SJCRH30 (cell line): Measurements from ENCODE around the gene NANOS3. TPM values are rescaled to one million over a fixed set of nuclear protein-coding genes. Genes with fewer than 3 reads are reported as not detected.

ENCODE experiments used
- DNase-seq, 2 experiments: peaks; one replicate each; pipeline ENCODE4 v3.0.0-alpha.2; 2015 to 2020
- H3K27ac ChIP-seq: fragments of 250-450 bp; sonication (Bioruptor Pico); 2 replicates; pipeline ENCODE4 v1.5.1; 2020; ENCODE audit warnings: mild to moderate bottlenecking, moderate library complexity
- H3K27me3 ChIP-seq: fragments of 250-450 bp; sonication (Bioruptor Pico); 2 replicates; pipeline ENCODE4 v1.5.1; 2020; ENCODE audit warnings: mild to moderate bottlenecking, moderate library complexity
- H3K36me3 ChIP-seq: fragments of 250-450 bp; sonication (Bioruptor Pico); 2 replicates; pipeline ENCODE4 v1.5.1; 2020; ENCODE audit warnings: mild to moderate bottlenecking, moderate library complexity
- H3K4me1 ChIP-seq: fragments of 250-450 bp; sonication (Bioruptor Pico); 2 replicates; pipeline ENCODE4 v1.5.1; 2020; ENCODE audit warnings: mild to moderate bottlenecking, moderate library complexity
- H3K4me3 ChIP-seq: fragments of 250-450 bp; sonication (Bioruptor Pico); 2 replicates; pipeline ENCODE4 v1.5.1; 2020; ENCODE audit warnings: mild to moderate bottlenecking, moderate library complexity
- H3K9me3 ChIP-seq: fragments of 250-450 bp; sonication (Bioruptor Pico); replicated peaks from 2 replicates; pipeline ENCODE4 v1.5.1; 2020; ENCODE audit warnings: mild to moderate bottlenecking, moderate library complexity
- total RNA-seq: library from RNA; depleted of rRNA; stranded (reverse); fragments of >200 nt; shearing (Covaris generic); gene quantifications from 2 replicates; pipeline ENCODE4 v1.2.3, GENCODE V29; 2014; rRNA removed

The NANOS3 gene
- total RNA-seq, 1 experiment from 2014 or later: 2.3 TPM

- peaks cover 11% of the 10 kb centered on the region for H3K36me3 ChIP-seq
- no peaks in the 10 kb centered on the region for H3K27me3 ChIP-seq
- DNase-seq: no peak
- H3K9me3 ChIP-seq: peaks cover 5% of the 10 kb centered on the region; the same call in 1 of the 2 replicates
- H3K27ac ChIP-seq: no peak overlapping the region
- no peaks in the 10 kb centered on the region for H3K4me1 ChIP-seq
- H3K4me3 ChIP-seq: no peak overlapping the region
These were observed 46.5 kb downstream of the NANOS3 start for GRCh38 chr19:13923194-13923987.

DNA sequence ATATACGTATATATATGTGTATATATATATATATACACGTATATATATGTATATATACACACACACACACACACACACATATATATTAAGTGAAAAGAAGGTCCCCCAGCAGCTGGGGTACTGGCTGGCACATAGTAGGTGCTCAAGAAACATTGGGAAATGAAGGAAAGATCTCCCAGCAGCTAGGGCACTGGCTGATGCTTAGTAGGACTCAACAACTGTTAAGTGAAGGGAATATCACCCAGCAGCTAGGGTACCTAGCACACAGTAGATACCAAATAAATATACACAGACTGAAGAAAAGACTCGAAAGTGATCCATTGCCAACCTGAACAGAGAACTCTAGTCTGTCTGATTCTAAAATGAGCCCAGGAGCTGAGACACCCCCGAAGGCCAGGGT, 49.1 kb downstream of the NANOS3 start:
- DNase-seq: no peak
- Histone ChIP-seq H3K9me3 (peaks cover under 1% of the 10 kb centered on the region; the same call in 1 of the 2 replicates), H3K27me3 (no peaks in the 10 kb centered on the region), H3K36me3 (peaks cover 5% of the 10 kb centered on the region), H3K27ac (no peak overlapping the region), H3K4me3 (no peak overlapping the region), H3K4me1 (no peaks in the 10 kb centered on the region)

DNA sequence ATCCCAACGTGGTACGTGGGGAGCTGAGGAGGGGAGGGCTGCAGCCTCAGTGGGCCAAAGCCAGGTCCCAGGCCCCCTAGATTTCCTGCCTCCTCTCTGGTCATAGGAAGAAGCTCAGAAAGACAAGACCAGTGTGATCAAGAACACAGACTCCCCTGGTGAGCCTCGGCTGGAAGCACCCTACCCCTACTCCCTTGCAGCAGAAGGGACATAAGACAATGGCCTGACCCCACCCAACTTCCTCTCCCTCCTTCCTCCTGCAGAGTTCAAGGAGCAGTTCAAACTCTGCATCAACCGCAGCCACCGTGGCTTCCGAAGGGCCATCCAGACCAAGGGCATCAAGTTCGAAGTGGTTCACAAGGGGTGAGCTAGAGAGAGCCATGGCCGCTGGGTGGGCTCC, 49.8 kb downstream of the NANOS3 start:
- Histone ChIP-seq H3K27ac (no peak overlapping the region), H3K36me3 (peaks cover 5% of the 10 kb centered on the region)

GRCh38 chr19:13929340-13929739, 52.4 kb downstream of the NANOS3 start:
- Histone ChIP-seq H3K4me3 (no peak overlapping the region), H3K36me3 (peaks cover 5% of the 10 kb centered on the region; the same call in 1 of the 2 replicates), H3K4me1 (no peaks in the 10 kb centered on the region), H3K27ac (no peak overlapping the region), H3K9me3 (no peaks in the 10 kb centered on the region), H3K27me3 (no peaks in the 10 kb centered on the region)
- DNase-seq: no peak

More for the DNA sequence above, 49.8 kb downstream of the NANOS3 start:
- Histone ChIP-seq H3K27me3 (no peaks in the 10 kb centered on the region), H3K4me1 (no peaks in the 10 kb centered on the region), H3K4me3 (no peak overlapping the region), H3K9me3 (no peaks in the 10 kb centered on the region)
- DNase-seq: no peak

GRCh38 chr19:13929956-13930355, 53.0 kb downstream of the NANOS3 start:
- DNase-seq: no peak
- no peaks in the 10 kb centered on the region for H3K9me3 ChIP-seq
- H3K36me3 ChIP-seq: peaks cover 5% of the 10 kb centered on the region; the same call in 1 of the 2 replicates
- no peak overlapping the region for H3K27ac ChIP-seq
- no peak overlapping the region for H3K4me3 ChIP-seq
- H3K27me3 ChIP-seq: no peaks in the 10 kb centered on the region
- H3K4me1 ChIP-seq: no peaks in the 10 kb centered on the region

Other genes starting within 250 kb of the NANOS3 start
- gene MRI1, start 112.6 kb upstream of the NANOS3 start, total RNA-seq: 35.4 and 37.2 TPM in 2 replicates
- gene C19orf53, start 102.7 kb upstream of the NANOS3 start, total RNA-seq: 208 and 228 TPM in 2 replicates
- 16.8 and 18.3 TPM in 2 replicates for gene ZSWIM4, start 81.7 kb upstream of the NANOS3 start, total RNA-seq
- 10.0 and 11.7 TPM in 2 replicates for gene BRME1, start 29.0 kb downstream of the NANOS3 start, total RNA-seq
- 10.8 and 15.3 TPM in 2 replicates for gene CC2D1A, start 29.1 kb downstream of the NANOS3 start, total RNA-seq
- 0.08 TPM in 1 of 2 replicates, not detected in the other for gene PODNL1, start 61.3 kb downstream of the NANOS3 start, total RNA-seq
- gene DCAF15, start 75.4 kb downstream of the NANOS3 start, total RNA-seq: 37.4 and 39.1 TPM in 2 replicates
- 3.9 and 4.4 TPM in 2 replicates for gene RFX1, start 129.2 kb downstream of the NANOS3 start, total RNA-seq
- gene RLN3, start 151.0 kb downstream of the NANOS3 start, total RNA-seq: not detected in 2 replicates
- gene IL27RA, start 154.6 kb downstream of the NANOS3 start, total RNA-seq: 1.5 TPM in 2 replicates
- gene PALM3, start 184.9 kb downstream of the NANOS3 start, total RNA-seq: 0.99 and 1.4 TPM in 2 replicates
- 0.81 and 1.3 TPM in 2 replicates for gene MISP3, start 195.7 kb downstream of the NANOS3 start, total RNA-seq
- gene C19orf67, start 208.6 kb downstream of the NANOS3 start, total RNA-seq: not detected in 2 replicates
- 88.1 and 102 TPM in 2 replicates for gene SAMD1, start 213.6 kb downstream of the NANOS3 start, total RNA-seq
- 77.5 and 93.2 TPM in 2 replicates for gene PRKACA, start 240.6 kb downstream of the NANOS3 start, total RNA-seq